B cell (primary cell): ENCODE results near the gene GPHB5.

Source experiments
- CTCF ChIP-seq: fragments of 200-600 bp; IDR thresholded peaks from one replicate; pipeline ENCODE4 v1.8.0; 2022; ENCODE audit warnings: antibody characterized with exemption, mild to moderate bottlenecking
- EZH2 ChIP-seq: IDR thresholded peaks from 2 replicates; pipeline ENCODE4 v1.6.1; 2012; ENCODE audit warnings: borderline replicate concordance, low read depth, mild to moderate bottlenecking, moderate library complexity, low read length; ENCODE audit not compliant: insufficient read depth, poor library complexity, severe bottlenecking

DNA sequence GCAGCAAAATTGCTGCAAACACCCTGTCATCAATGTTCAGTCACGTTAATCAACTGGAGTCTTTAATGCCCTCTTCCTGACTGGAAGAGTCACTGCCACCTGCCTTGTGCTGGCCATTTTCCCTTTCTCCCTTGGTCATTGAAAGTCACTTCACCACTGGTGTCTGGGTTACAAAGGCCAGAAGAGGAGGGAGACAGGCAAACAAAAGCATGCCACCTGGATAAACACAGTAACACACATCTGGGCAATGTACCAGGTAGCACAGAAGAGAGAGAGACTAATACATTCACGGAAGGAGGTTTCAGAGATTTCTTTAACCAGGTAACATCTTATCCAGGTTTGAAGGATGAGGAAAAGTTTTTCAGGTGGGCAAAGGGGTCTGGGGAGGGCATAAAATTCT is 32.7 kb downstream of the GPHB5 start:
- TF ChIP-seq EZH2 (no peak), CTCF (no peak)
